ENCODE results near the gene RFNG.

RFNG gene

GRCh38 chr17:81998691-81999438 lies 52.7 kb downstream of the RFNG start:
- DNase-seq = no peak

GRCh38 chr17:81998212-81998611 lies 53.4 kb downstream of the RFNG start:
- no peak for DNase-seq

Data from NCI-H2227 treated with DMSO at 0.1 percent for 48 hours (cell line).